NCI-H82 treated with DMSO at 0.1 percent for 48 hours (cell line): Measurements from ENCODE around the gene CREB3L1.
"Not testable (repeated sequence)": the region's sequence is repeated elsewhere in the genome, so short reads cannot be mapped to it uniquely, and the experiment has no call there.

ENCODE experiments used
- DNase-seq: peaks from one replicate; lab custom pipeline; 2025; ENCODE audit not compliant: unreplicated experiment; lab: John Stamatoyannopoulos, UW

CREB3L1 gene

DNA sequence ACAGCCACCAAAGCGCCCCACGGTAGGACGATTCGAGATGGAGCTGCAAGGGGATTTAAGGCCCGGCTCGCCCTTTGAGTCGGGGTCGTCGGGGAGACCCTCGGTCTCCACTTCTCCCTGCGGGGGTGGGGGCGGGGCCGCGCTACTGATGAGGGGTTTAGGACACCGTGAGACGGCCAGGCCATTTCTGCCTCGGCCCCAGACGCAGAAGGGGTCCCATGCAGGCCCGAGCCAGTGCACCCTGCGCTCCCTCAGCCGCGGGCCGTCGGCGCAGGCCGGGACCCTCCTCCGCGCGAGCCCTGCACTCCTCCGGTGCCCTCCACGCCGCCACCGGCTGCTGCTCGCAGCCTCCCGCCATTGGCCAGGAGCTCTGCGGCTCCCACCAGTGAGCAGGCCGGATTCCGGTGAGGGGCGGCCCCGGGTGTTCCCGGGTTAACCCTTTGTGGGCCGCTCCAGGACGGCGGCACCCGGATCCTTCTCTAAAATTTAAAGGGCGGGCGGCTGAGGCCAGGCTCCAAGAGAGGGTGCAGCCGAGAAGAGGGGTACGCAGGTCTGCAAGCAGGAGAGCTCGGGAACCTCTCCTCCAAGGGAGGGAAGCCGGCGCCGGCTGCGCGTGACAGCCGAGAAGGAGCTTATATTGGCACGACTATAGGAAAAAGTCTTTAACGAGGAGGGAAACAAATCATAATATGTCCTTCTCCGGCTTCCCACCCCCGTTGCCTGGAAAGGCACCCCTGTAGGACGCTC lies 18.0 kb downstream of the CREB3L1 start:
- peak; percentile 36 for DNase-seq

DNA sequence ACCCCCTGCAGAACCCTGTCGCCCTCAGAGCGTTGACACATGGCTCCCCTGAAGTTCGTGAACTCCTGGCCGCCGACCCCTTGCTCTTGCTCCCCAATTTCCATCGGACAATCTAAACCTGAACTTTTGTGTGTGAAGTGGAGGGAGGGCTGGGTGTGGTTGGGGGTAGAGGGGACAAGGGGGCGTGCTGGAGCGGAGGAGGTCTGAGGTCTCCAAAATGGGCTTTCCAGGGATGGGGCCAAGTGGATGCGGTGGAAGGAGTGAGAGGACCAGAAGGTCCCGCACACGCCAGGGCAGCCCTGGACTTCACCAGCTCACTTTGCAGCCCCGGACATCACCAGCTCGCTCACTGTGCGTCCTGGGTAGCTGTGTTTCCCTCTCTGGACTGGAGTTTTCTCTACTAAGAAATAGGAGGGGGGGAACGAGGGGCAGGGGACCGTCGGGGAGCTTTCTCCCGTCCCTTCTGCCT lies 18.6 kb downstream of the CREB3L1 start:
- no peak for DNase-seq

DNA sequence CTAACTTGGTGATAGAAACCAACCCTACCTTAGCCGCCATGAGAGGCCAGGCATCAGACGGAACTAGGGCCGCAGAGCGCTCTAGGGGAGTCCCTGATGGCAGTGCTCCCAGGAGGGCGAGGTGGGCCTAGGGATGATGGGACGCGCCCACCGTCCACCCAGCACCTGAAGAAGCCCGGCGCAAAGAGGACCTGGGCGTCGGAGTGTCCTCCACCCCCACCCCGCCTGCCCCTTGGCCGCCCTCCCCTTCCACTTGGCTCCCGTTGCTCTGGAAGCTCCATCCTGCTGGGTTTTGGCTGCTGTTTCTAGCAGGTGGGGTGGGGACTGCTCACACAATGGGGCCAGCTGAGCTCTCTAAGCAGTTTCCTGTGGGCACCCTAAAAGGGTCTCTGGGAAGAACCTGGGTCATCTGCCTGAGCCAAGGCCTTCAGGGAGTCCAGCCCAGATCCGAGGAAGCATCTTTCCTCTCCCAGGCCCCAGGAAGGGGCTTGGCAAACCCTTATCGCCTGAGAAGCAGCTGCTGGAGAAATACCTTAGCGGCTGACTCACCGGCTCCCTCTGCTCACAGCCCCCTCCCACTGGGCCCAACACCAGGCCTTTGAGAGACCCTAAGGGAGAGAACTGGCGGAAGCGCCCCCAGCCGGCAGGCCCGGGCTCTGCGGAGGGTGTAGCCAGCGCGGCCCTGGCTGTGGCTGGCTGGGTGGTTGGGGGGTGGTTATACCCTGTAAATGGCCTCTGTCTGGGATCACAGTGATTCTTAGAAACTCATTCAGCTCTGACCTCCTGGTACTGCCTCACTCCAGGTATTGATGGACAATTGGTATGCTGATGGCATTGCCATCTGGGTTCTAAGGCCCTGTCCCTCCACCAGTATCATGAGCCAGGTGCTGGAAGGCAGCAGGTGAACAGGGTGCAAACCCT lies 19.3 kb downstream of the CREB3L1 start:
- no peak for DNase-seq

DNA sequence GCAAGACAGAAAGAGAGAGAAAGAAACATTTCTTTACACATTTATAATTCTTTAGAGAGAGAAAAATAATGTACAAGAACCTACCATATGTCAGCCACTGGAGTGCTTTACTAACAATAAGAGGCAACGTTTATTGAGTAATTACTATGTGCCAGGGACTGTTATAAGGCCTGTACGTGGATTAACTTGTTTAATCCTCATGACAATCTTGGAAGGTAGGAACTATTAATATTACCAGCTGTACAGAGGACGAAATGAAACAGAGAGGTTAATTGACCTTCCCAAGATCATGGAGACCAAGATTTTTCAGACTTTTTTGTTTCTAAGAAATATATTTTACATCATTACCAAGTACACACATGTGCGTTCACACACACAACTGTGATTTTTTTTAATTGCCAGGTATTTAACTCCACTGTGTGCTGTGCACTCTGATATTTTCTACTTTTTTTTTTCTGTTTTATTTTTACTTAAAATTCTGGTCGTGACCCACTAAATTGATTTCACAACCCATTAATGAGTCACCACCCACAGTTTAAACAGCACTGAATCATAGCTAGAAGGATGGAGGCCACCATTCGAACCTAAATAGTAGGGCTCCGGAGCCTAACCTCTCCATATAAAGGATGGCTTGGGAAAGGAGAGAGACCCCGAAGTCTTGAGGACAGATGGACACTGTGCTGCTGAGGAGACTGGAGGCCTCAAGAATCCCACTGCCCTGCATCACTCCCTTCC lies 21.4 kb downstream of the CREB3L1 start:
- DNase-seq: no peak

DNA sequence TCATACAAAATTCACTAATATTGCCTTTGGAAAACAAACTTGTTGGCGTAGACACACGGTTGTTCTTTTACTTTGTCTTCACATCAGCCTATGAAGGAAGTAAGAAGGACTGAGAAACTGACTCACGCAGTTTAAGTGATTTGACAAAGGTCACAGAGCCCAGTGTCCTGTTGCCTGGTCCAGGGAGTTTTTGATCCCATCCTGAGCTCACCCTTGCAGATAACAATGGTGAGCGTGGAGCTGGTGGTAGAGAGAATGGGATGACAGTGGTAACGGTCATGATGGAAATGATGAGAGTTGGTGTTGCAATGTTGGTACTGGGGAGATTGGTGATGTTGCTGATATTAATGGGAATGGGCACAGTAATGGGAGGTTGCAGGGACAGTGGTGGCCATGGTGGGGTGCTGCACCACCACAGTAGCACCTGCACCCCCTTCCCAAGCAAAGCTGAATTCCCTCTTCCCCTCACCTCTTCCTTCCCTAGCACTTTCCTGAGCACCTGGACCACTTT lies 22.0 kb downstream of the CREB3L1 start:
- no peak for DNase-seq

DNA sequence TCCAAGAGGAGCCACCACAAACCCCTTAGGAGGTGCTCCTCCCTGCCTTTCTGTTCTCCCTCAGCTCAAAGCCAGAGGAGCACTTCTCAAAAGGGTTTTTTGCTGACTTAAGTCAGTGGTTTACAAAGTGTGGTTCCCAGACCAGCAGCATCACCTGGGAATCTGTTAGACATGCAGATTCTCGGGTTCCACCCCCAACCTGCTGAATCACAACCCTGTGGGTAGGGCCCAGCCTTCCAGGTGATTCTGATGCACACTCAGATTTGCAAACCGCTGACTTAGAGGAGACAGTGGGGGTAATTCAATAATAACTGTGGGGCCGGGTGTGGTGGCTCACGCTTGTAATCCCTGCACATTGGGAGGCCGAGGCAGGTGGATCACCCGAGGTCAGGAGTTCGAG lies 22.8 kb downstream of the CREB3L1 start:
- DNase-seq: no peak

DNA sequence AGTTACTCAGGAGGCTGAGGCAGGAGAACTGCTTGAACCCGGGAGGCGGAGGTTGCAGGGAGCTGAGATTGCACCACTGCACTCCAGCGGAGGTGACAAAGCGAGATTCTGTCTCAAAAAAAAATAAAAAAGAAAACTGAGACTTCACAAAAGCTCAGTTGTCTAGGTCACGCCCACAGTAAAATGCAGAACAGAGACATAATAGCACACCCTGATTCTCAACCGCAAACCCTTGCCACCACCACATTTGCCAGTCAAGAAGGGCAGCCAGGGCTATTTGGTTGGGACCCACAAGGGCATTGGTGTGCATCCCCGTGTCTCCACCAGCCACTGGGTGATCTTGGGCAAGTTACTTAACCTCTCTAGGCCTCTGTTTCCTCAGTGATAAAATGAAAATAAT lies 25.4 kb downstream of the CREB3L1 start:
- DNase-seq: no peak

DNA sequence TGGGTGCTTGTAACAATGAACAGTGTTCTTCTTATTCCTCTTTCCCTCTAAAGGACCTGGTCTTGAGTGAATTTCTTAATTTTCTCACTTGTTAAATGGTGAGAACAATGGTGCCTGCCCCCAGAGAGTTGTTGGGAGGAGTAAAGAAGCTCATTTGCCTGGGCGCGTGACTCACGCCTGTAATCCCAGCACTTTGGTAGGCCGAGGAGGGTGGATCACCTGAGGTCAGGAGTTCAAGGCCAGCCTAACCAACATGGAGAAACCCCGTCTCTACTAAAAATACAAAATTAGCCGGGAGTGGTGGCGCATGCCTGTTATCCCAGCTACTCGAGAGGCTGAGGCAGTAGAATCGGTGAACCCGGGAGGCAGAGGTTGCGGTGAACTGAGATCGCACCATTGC lies 26.6 kb downstream of the CREB3L1 start:
- not testable (repeated sequence) for DNase-seq

DNA sequence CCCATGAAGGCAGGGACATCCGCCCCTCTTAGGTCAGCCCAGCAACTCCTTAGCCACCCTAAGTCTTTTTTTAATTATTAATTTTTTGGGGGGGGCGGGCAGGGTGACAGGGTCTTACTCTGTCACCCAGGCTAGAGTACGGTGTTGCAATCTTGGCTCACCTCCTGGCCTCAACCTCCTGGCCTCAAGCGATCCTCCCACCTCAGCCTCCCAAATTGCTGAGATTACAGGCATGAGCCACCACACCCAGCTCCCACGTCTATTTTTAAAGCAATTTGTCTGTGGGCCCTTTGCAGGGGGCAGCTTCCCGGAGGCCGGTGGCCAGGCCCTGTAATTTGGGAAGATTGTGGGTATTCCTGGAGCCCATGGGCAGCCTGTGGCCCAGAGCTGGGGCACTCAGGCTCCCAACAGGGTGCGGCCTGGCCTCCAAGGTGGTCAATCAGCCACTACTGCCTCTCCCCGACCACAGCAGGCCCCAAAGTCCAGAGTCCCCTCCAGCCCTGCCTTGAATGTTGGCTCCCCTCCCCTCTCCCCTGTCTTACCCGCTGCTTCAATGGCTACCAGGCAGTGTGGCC lies 27.2 kb downstream of the CREB3L1 start:
- no peak for DNase-seq

DNA sequence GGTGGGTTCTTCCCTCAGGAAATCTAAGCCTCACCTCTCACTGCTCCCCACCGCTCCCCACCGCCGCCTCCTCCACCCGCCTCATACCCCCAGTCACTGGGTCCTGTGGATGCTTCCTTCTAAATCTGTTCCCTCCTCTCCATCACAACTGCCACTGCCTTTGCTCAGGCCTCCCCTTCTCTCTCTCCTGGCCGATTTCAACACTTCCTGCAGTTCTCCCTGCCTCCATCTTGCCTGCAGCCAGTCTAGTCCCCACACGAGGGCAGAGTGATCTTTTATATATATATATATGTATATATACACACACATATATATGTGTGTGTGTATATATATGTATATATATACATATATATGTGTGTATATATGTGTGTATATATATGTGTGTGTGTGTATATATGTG lies 27.8 kb downstream of the CREB3L1 start:
- no peak for DNase-seq

DNA sequence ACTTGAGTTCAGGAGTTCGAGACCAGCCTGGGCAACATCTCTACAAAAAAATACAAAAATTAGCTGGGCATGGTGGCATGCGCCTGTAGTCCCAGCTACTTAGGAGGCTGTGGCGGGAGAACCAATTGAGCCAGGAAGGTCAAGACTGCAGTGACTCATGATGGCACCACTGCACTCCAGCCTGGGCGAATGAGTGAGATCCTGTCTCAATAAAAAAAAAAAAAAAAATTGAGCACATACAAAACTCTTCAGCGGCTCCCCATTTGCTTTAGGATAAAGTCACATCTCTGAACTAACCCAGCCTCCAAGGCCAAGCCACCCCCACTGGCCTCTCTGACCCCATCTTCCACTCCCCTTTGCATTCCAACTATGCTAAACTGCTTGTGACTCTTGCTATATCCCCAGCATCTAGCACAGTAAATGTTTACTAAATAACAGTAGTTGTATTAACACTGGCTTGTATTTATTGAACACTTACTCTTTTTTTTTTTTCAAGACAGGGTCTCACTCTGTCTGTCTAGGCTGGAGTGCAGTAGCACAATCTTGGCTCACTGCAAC lies 28.9 kb downstream of the CREB3L1 start:
- no peak for DNase-seq

DNA sequence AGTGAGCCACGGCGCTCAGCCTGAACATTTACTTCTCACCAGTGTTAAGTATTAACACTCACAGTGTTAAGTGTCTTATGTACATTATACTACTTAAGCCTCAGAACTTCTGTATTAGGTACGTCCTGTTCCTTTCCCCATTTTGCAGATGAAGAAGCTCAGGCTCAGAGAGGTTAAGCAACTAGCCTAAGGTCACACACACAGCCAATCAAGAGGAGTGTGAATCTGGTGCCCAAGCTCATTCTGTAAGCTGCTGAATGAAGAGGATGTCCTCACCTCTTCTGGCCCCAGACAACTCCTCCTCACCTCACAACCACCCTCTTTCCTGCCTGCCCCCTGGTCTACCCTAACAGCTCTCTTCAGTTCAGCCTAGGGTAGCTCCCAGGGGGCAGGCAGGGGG lies 29.9 kb downstream of the CREB3L1 start:
- no peak for DNase-seq

DNA sequence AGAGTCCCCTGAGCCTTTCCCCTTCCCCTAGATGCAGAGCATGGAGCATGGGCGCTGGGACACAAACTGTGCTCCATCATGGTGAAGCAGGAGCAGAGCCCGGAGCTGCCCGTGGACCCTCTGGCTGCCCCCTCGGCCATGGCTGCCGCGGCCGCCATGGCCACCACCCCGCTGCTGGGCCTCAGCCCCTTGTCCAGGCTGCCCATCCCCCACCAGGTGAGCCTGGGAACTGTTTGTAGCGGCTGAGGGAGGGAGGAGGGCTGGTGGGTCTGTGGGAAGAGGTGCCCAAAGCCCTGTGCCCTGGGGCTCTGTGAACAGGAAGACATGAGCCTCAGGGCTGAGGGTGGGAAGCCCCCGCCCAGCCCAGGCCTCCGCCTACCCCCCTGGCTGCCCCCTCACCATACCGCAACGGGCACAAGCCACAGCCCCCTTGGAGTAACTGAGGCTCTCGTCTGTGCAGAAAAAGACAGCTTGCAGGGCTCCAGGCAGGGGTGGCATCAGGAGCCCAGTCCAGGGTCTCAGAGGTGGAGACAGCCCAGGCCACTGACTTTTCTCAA lies 30.4 kb downstream of the CREB3L1 start:
- no peak for DNase-seq

DNA sequence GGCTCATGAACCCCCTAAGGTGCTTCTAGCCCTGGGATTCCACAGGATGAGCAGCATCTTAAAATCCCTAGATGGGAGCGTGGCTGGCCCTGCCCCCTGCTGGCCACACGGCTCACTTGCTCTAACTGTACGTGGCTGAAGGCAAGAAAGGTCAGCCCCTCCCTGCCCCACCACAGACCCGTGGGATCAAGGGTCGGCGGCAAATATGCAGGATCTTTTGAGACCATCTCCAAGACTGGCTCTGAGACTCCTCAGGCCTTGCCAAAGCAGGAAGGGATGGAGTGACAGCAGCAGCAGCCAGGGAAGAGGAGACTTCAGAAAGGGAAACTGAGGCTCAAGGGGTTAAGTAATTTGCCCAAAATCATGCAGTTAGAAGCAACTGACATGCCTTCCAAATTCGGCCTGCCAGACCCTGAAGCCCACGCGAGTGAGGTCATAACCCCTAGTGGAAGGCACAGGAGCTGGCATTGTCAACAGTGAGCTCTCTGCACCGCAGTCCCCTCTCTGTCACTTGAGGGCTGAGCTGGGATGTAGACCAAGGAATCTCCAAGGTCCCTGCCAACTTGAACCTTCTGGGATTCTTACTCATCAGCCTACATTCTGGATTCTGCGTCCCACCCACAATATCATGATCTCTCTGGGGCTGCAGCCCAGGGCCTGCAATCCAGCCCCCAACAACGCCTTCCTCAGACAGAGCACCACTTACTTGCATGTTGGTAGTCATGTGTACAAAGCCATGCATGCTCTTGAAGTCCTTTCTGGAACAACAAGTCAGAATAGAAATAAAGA lies 31.4 kb downstream of the CREB3L1 start:
- peak; percentile 23 for DNase-seq

DNA sequence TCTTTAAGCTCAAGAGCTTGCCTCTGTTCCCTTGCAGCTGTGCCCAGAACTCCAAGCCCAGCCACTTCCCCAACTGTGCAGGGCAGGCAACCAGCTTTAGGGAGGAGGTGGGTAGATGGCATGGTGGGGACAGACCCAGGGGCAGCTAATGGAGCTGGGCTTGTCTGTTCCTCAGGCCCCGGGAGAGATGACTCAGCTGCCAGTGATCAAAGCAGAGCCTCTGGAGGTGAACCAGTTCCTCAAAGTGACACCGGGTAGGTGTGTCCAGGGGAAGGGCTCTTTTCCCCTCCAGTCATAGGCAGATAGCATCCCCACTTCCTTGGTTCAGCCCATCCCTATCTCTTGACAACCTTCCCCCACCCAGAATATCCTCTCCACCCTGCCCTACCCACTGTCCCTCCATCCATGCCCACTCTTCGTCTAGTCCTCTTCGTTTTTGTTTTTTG lies 32.4 kb downstream of the CREB3L1 start:
- no peak for DNase-seq

DNA sequence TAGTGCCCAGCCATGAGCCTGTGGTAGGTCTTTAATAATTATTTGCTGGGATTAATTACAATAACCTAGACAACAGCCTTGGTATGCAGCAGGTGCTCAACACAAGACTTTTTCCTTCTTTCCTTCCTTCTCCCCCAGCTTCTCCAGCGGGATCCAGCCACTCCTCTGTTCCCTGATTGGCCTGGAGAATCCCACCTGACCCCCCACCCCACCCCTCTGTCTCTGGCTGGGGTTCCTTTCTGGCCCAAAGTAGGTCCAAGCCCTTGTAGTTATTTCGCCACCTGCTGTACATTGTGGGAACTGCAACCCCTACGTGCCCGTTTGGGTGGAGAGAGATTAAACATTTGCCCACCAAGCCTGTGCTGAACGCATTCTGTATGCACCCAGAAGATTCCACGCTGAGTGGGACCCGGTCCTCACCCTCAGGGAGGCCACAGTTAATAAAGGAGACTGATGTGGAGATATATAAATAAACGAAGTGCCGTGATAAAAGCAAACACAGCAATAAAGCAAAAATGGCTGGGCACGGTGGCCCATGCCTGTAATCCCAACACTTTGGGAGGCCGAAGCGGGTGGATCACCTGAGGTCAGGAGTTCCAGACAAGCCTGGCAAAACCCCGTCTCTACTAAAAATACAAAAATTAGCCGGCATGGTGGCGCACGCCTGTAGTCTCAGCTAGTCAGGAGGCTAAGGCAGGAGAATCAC lies 37.7 kb downstream of the CREB3L1 start:
- peak; percentile 48 for DNase-seq

DNA sequence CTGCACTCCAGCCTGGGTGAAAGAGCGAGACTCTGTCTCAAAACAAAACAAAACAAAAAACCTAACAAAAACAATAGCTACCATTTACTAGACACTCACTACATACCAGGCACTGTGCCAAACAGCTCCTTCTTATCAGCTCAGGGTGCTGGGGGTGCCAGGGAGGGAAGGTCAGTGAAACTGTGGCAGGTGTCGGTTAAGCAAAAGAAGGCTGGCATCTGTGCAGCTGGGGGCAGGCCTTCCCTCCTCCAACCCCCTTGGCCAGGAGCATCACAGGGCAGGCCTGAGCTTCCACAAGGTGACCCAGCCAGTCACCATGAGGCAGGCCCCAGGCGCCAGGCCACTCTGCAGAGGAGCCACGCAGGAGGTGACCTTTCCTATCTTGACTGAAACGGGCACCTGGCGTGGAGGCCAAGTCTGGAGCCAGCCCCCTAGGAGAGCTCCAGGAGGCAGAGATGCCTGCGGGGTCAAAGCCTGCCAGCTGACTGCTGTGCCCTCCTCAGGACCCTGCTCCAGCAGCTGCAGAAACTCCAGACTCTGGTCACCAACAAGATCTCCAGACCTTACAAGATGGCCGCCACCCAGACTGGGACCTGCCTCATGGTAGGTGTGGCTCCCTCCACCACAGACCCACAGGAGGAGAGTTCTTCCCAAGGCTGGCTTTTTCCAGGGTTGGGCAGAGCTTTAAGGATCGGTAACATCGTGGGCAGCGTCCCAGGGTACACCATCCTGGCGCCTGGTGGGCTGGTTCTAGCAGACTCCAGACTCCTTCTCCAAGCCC lies 38.5 kb downstream of the CREB3L1 start:
- no peak for DNase-seq

DNA sequence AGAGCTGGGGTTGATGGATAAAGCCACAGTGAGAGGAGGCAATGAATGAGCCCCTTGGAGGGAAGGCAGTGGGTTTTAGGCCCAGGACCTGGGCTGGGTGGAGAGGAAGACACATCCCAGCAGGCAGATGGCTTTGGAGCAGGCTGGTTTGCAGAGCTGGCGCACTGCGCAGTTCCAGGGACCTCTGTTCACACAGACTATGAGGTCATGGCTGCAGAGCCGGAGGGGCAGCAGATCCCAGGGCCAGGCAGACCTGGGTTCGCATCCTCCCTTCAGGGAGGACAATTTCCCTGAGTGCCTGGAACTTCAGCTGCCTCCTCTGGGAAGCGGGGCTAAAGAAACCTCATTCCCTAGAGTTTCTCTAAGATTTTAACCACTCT lies 41.6 kb downstream of the CREB3L1 start:
- DNase-seq: no peak
